GM19238 (cell line): ENCODE data around the gene FAM114A1.

Experiments
- DNase-seq: peaks from one replicate; pipeline ENCODE4 v3.0.0; 2011; ENCODE audit warnings: low spot score; ENCODE audit not compliant: insufficient read length

The FAM114A1 gene

GRCh38 chr4:38867478-38868058 lies at the start of gene FAM114A1:
Gene FAM114A1, plus strand, starts transcription at chr4:38867806. Its CDS starts 10,273 bp downstream, at chr4:38878079.
- peak; percentile 69 for DNase-seq

- no peak for DNase-seq
Observed at GRCh38 chr4:38818441-38818976, 49.1 kb upstream of the FAM114A1 start.

GRCh38 chr4:38819569-38819968 lies 48.0 kb upstream of the FAM114A1 start:
- DNase-seq: no peak

- peak; percentile 48 for DNase-seq
Observed at GRCh38 chr4:38820329-38821061, 47.1 kb upstream of the FAM114A1 start.

- no peak for DNase-seq
Observed at GRCh38 chr4:38821739-38822138, 45.9 kb upstream of the FAM114A1 start.

GRCh38 chr4:38822748-38823303 lies 44.8 kb upstream of the FAM114A1 start:
- no peak for DNase-seq

- no peak for DNase-seq
Observed at GRCh38 chr4:38823766-38824165, 43.8 kb upstream of the FAM114A1 start.

GRCh38 chr4:38829237-38829636 lies 38.4 kb upstream of the FAM114A1 start:
- no peak for DNase-seq

GRCh38 chr4:38831653-38832052 lies 36.0 kb upstream of the FAM114A1 start:
- no peak for DNase-seq

- DNase-seq: no peak
Observed at GRCh38 chr4:38832206-38832605, 35.4 kb upstream of the FAM114A1 start.

- no peak for DNase-seq
Observed at GRCh38 chr4:38832624-38833528, 34.7 kb upstream of the FAM114A1 start.

- no peak for DNase-seq
Observed at GRCh38 chr4:38834570-38834969, 33.0 kb upstream of the FAM114A1 start.

GRCh38 chr4:38837334-38837733 lies 30.3 kb upstream of the FAM114A1 start:
- DNase-seq: no peak

- DNase-seq: no peak
Observed at GRCh38 chr4:38837849-38838248, 29.8 kb upstream of the FAM114A1 start.

- DNase-seq: no peak
Observed at GRCh38 chr4:38842994-38843393, 24.6 kb upstream of the FAM114A1 start.

- no peak for DNase-seq
Observed at GRCh38 chr4:38846015-38846414, 21.6 kb upstream of the FAM114A1 start.

GRCh38 chr4:38855466-38855865 lies 12.1 kb upstream of the FAM114A1 start:
- DNase-seq: no peak

GRCh38 chr4:38856046-38856445 lies 11.6 kb upstream of the FAM114A1 start:
- DNase-seq: no peak

GRCh38 chr4:38856524-38857337 lies 10.9 kb upstream of the FAM114A1 start, which contains the start of gene TLR6:
Gene TLR6, minus strand, starts transcription at chr4:38856817. Its CDS starts 27,344 bp downstream, at chr4:38829473.
- no peak for DNase-seq

- DNase-seq: no peak
Observed at GRCh38 chr4:38857354-38858096, 10.1 kb upstream of the FAM114A1 start.
